ENCODE measurements around the gene CCNK.

The CCNK gene

GRCh38 chr14:99556134-99556791, 75.1 kb downstream of the CCNK start:
- no peak for DNase-seq

DNA sequence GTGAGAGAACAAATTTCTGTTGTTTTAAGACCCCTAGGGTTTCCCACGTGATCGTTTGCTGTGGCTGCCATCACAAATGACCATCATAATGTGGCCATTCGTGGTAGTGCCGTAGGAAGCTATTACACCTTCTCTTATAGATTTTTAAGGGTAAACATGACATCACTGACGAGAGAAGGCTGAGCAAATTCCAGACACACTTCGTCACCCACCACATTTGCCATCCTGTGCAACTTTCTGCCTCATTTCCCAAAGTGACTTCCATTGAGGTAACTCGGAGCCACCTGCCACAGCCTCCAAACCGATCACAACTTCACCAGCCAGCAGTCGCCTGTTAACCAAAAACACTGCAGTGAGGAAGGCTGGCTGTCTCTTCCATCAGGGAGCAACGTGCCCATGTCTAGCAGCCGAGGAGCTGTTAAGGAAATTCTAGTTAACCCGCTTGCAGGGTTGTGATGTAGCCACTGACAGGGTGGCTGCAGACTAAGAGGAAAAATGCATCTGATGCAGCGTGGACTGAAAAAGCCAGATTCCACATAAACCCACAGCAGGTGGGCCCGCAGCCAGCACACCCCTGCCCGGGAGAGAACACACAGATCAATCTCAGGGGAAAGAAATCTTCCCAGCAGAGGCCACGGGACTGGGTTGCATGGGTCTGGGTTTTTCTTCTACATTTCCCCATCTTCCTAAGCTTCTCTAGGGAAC, 78.2 kb downstream of the CCNK start:
- DNase-seq = no peak

GRCh38 chr14:99560403-99560802, 79.2 kb downstream of the CCNK start:
- no peak for DNase-seq

GRCh38 chr14:99560922-99561683, 79.9 kb downstream of the CCNK start:
- no peak for DNase-seq

GRCh38 chr14:99561864-99562263, 80.7 kb downstream of the CCNK start:
- no peak for DNase-seq
